ENCODE data around the gene RAB1B. TPM values are rescaled to one million over a fixed set of nuclear protein-coding genes. Genes with fewer than 3 reads are reported as not detected.

Gene RAB1B
- total and polyA plus RNA-seq, 2 donors from 2014 or later = 153 to 197 TPM

DNA sequence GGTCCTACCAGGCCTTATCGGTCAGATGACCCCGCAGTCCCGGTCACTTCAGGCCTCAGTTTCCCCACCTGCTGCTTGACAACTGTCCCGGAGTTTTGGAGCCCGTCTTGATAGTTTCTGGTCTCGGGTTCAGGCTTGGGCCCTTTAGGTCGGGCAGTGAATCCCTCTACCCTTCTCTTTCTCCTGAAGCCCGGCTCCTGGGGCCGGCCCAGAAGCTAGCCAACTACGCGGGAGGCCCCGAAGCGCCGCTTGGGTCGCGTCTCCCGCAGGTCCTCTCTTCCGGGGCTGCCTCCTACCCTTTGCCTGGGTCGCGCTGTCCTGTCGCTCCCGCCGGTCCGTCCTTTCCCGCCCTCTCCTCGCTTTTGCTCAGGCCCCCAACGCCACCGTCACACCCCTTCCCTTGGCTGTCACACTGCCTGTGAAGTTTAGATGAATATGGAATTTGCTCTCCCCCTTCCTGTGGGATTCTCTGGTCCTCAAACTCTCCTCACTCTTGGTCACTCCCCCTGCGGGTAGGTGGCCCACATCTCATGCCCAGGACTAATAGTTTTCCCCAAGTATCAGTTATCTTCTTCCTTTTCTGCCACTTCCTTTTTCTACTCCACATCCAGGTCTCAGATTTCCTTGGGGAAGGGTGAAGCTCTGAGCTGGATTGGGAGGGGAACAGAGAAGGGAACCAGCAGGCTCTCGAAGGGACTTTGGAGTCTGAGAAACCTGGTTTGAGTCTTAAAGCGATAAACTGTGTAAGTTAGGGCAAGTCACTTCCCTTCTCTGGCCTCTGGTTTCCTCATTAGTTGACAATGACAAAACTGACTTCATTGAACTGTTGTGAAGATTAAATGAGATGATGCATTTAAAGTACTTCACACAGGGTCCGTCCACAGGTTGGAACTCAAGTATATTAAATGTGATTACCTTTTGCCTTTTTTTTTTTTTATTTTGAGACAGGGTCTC, 790 bp downstream of the RAB1B start:
- intact Hi-C loops (cut with DNase I) = no loop called here
- H3K9ac ChIP-seq (ENCODE audit: low read length in 3 of 3) = peak overlapping the region; percentile 52 to 97 (median 95)
- H3K4me1 ChIP-seq (ENCODE audit: control insufficient read depth in 2 of 3, insufficient read depth in 2 of 3, low read depth in 1 of 3, low read length in 3 of 3) = peaks cover 0 to 13% (median 6%) of the 10 kb centered on the region in 3 donors
- H3K4me3 ChIP-seq (ENCODE audit: low read length in 3 of 3) = peak overlapping the region; percentile 75 to 92 (median 85)
- H3K36me3 ChIP-seq (ENCODE audit: control insufficient read depth in 2 of 3, insufficient read depth in 3 of 3, low read length in 3 of 3) = peaks cover 16 to 25% (median 22%) of the 10 kb centered on the region in 3 donors
- TF ChIP-seq, protein P1, sequence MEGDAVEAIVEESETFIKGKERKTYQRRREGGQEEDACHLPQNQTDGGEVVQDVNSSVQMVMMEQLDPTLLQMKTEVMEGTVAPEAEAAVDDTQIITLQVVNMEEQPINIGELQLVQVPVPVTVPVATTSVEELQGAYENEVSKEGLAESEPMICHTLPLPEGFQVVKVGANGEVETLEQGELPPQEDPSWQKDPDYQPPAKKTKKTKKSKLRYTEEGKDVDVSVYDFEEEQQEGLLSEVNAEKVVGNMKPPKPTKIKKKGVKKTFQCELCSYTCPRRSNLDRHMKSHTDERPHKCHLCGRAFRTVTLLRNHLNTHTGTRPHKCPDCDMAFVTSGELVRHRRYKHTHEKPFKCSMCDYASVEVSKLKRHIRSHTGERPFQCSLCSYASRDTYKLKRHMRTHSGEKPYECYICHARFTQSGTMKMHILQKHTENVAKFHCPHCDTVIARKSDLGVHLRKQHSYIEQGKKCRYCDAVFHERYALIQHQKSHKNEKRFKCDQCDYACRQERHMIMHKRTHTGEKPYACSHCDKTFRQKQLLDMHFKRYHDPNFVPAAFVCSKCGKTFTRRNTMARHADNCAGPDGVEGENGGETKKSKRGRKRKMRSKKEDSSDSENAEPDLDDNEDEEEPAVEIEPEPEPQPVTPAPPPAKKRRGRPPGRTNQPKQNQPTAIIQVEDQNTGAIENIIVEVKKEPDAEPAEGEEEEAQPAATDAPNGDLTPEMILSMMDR (IDR thresholded peaks at IDR 0.05; ENCODE audit: borderline replicate concordance, extremely low read depth, insufficient read depth) = no peak
- no peaks in the 10 kb centered on the region for H3K9me3 ChIP-seq (ENCODE audit: control insufficient read depth in 2 of 3, insufficient read depth in 1 of 3, low read length in 3 of 3)
- no peak for FAIRE-seq
- H3K27ac ChIP-seq (ENCODE audit: low read depth in 2 of 2, low read length in 2 of 2) = peak overlapping the region; percentile 96 to 99
- no peaks in the 10 kb centered on the region for H3K27me3 ChIP-seq (ENCODE audit: control insufficient read depth, insufficient read depth, low read length)
- peak in 4 of 5 donors; percentile 31 to 83 (median 58) for DNase-seq

DNA sequence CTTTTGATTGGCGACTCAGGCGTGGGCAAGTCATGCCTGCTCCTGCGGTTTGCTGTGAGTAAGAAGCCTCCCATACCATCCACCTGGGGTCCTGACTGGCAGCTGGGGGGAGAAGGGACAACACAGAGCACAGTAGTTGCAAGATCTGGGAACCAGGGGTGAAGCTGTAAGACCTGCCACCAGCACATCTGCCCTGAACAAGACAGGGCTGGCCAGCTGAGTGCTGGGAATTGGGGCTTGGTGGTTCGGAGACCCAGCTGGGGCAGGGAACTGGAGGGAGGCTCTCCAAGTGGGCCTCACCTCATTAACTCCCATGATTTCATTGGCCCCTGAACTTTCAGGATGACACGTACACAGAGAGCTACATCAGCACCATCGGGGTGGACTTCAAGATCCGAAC, 3.4 kb downstream of the RAB1B start:
- Histone ChIP-seq H3K27me3 (ENCODE audit: control insufficient read depth, insufficient read depth, low read length) (no peaks in the 10 kb centered on the region), H3K36me3 (ENCODE audit: control insufficient read depth in 2 of 3, insufficient read depth in 3 of 3, low read length in 3 of 3) (peaks cover 15 to 31% (median 24%) of the 10 kb centered on the region in 3 donors), H3K4me3 (ENCODE audit: low read length in 3 of 3) (no peak overlapping the region), H3K9me3 (ENCODE audit: control insufficient read depth in 2 of 3, insufficient read depth in 1 of 3, low read length in 3 of 3) (no peaks in the 10 kb centered on the region), H3K9ac (ENCODE audit: low read length in 3 of 3) (no peak overlapping the region), H3K27ac (ENCODE audit: low read depth in 2 of 2, low read length in 2 of 2) (no peak overlapping the region), H3K4me1 (ENCODE audit: control insufficient read depth in 2 of 3, insufficient read depth in 2 of 3, low read depth in 1 of 3, low read length in 3 of 3) (peaks cover 0 to 8% (median 6%) of the 10 kb centered on the region in 3 donors)
- DNase-seq (no peak), FAIRE-seq (no peak)
- TF ChIP-seq, protein P1 (IDR thresholded peaks at IDR 0.05; ENCODE audit: borderline replicate concordance, extremely low read depth, insufficient read depth) = no peak
- intact Hi-C loops (cut with DNase I) = loop anchor here (10.0 kb wide), 1 partner anchor 47 kb away; no protein-coding TSS in a partner anchor

DNA sequence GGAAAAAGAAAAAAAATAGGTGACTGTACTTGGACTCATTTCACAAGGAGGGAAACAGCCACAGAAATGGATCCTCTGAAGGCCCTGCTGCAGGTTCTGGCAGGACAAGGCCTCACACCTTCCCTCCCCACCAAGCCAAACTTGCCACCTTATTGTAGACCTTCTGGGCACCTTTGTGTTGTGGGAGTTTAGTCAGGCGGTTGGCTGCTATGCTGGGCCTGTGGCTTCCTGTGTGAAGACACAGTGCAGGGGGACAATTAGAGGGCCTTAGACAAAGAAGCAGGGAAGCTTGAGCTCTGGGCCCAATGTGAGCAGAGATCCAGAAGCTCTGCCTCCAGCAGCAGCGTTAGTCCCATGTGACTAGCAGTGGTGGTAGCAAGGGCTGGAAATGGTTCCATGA, 4.2 kb downstream of the RAB1B start:
- DNase-seq = no peak
- H3K36me3 ChIP-seq (ENCODE audit: control insufficient read depth in 2 of 3, insufficient read depth in 3 of 3, low read length in 3 of 3) = peaks cover 15 to 31% (median 24%) of the 10 kb centered on the region in 3 donors
- intact Hi-C loops (cut with DNase I) = loop anchor here (10.0 kb wide), 1 partner anchor 48 kb away; no protein-coding TSS in a partner anchor

More for the DNA sequence above, 4.2 kb downstream of the RAB1B start:
- no peaks in the 10 kb centered on the region for H3K9me3 ChIP-seq (ENCODE audit: control insufficient read depth in 2 of 3, insufficient read depth in 1 of 3, low read length in 3 of 3)
- no peak overlapping the region for H3K27ac ChIP-seq (ENCODE audit: low read depth in 2 of 2, low read length in 2 of 2)
- no peak overlapping the region for H3K9ac ChIP-seq (ENCODE audit: low read length in 3 of 3)
- FAIRE-seq = no peak
- no peaks in the 10 kb centered on the region for H3K27me3 ChIP-seq (ENCODE audit: control insufficient read depth, insufficient read depth, low read length)
- TF ChIP-seq, protein P1 (IDR thresholded peaks at IDR 0.05; ENCODE audit: borderline replicate concordance, extremely low read depth, insufficient read depth) = no peak
- peaks cover 0 to 8% (median 6%) of the 10 kb centered on the region in 3 donors for H3K4me1 ChIP-seq (ENCODE audit: control insufficient read depth in 2 of 3, insufficient read depth in 2 of 3, low read depth in 1 of 3, low read length in 3 of 3)
- H3K4me3 ChIP-seq (ENCODE audit: low read length in 3 of 3) = no peak overlapping the region

Measured in kidney (tissue), 14 donors.